Naive B cell (primary cell): ENCODE results near the gene ANTXR2. TPM values are rescaled to one million over a fixed set of nuclear protein-coding genes. Genes with fewer than 3 reads are reported as not detected.
A peak's percentile ranks its signal among the peaks of the same experiment; 100 is the strongest.

ENCODE experiments used
- ATAC-seq, 2 donors: fragments of 150-1000 bp; cut with Tn5 transposase; 2 replicates each; pipeline ENCODE4 v1.10.0; 2021; ENCODE audit warnings: low read depth in 2 of 2, mild to moderate bottlenecking in 2 of 2, moderate library complexity in 2 of 2
- DNase-seq: peaks from one replicate; pipeline ENCODE4 v3.0.0; 2022
- H3K27ac Mint-ChIP-seq, 6 donors: one replicate each; pipeline ENCODE4 v1.8.0; 2020 to 2022; ENCODE audit warnings: mild to moderate bottlenecking in 6 of 6, mixed read lengths in 6 of 6, moderate library complexity in 5 of 6, inconsistent platforms in 2 of 6
- H3K27me3 Mint-ChIP-seq, 3 donors: one replicate each; pipeline ENCODE4 v1.8.0; 2021 to 2022; ENCODE audit warnings: mixed read lengths in 3 of 3, mild to moderate bottlenecking in 1 of 3
- H3K36me3 Mint-ChIP-seq, 2 donors: one replicate each; pipeline ENCODE4 v1.8.0; 2020 to 2022; ENCODE audit warnings: mixed read lengths in 2 of 2, inconsistent platforms in 1 of 2, mild to moderate bottlenecking in 1 of 2
- H3K4me1 Mint-ChIP-seq, 3 donors: one replicate each; pipeline ENCODE4 v1.8.0; 2020 to 2022; ENCODE audit warnings: mixed read lengths in 3 of 3, inconsistent platforms in 1 of 3, mild to moderate bottlenecking in 1 of 3, moderate library complexity in 1 of 3
- H3K4me3 Mint-ChIP-seq, 8 donors: one replicate each; pipeline ENCODE4 v1.8.0; 2020 to 2022; ENCODE audit warnings: mild to moderate bottlenecking in 8 of 8, mixed read lengths in 8 of 8, moderate library complexity in 8 of 8, inconsistent platforms in 2 of 8
- H3K9me3 Mint-ChIP-seq, 7 donors: one replicate each; pipeline ENCODE4 v1.8.0; 2020 to 2022; ENCODE audit warnings: mixed read lengths in 7 of 7, mild to moderate bottlenecking in 5 of 7, inconsistent platforms in 2 of 7, moderate library complexity in 1 of 7
- polyA plus RNA-seq, 6 donors: library from polyadenylated mRNA; unstranded; fragments of 300-500 nt; fragmentation: Illumina TruSeq; gene quantifications; one replicate each; pipeline ENCODE4 v1.2.3, GENCODE V29; 2021; ENCODE audit warnings: low read depth in 6 of 6

ANTXR2 gene
- polyA plus RNA-seq, 6 donors from 2014 or later: 30.6 to 66.9 (median 51.0) TPM

- Mint-ChIP-seq H3K36me3 (peaks cover 36 to 46% of the 10 kb centered on the region in 2 donors), H3K9me3 (no peaks in the 10 kb centered on the region), H3K4me3 (no peak overlapping the region), H3K4me1 (peaks cover 2 to 13% (median 13%) of the 10 kb centered on the region in 3 donors), H3K27me3 (no peaks in the 10 kb centered on the region), H3K27ac (no peak overlapping the region)
- DNase-seq (no peak), ATAC-seq (no peak)
These were observed 23.1 kb downstream of the ANTXR2 start for GRCh38 chr4:80049813-80050534.

- no peak for DNase-seq
- Mint-ChIP-seq H3K4me3 (peak overlapping the region in 1 of 8 donors; percentile 42), H3K4me1 (peaks cover 2 to 13% (median 13%) of the 10 kb centered on the region in 3 donors), H3K36me3 (peaks cover 35 to 43% of the 10 kb centered on the region in 2 donors), H3K27me3 (no peaks in the 10 kb centered on the region), H3K27ac (peak overlapping the region in 1 of 6 donors; percentile 44), H3K9me3 (no peaks in the 10 kb centered on the region)
- ATAC-seq: no peak
These were observed 23.6 kb downstream of the ANTXR2 start for GRCh38 chr4:80049402-80049801.

GRCh38 chr4:80045786-80046185 lies 27.2 kb downstream of the ANTXR2 start:
- ATAC-seq: no peak
- no peak overlapping the region for H3K27ac Mint-ChIP-seq
- H3K36me3 Mint-ChIP-seq: peaks cover 17 to 39% of the 10 kb centered on the region in 2 donors
- H3K4me3 Mint-ChIP-seq: no peak overlapping the region
- H3K27me3 Mint-ChIP-seq: no peaks in the 10 kb centered on the region
- peaks cover 2 to 13% (median 8%) of the 10 kb centered on the region in 3 donors for H3K4me1 Mint-ChIP-seq
- no peaks in the 10 kb centered on the region for H3K9me3 Mint-ChIP-seq
- DNase-seq: no peak

- no peaks in the 10 kb centered on the region for H3K27me3 Mint-ChIP-seq
- H3K4me1 Mint-ChIP-seq: peaks cover 0 to 5% (median 0%) of the 10 kb centered on the region in 3 donors
- no peak overlapping the region for H3K4me3 Mint-ChIP-seq
- DNase-seq: no peak
- no peak for ATAC-seq
- H3K36me3 Mint-ChIP-seq: peaks cover 0 to 36% of the 10 kb centered on the region in 2 donors
- no peak overlapping the region for H3K27ac Mint-ChIP-seq
- no peaks in the 10 kb centered on the region for H3K9me3 Mint-ChIP-seq
These were observed 29.5 kb downstream of the ANTXR2 start for GRCh38 chr4:80043541-80043940.

GRCh38 chr4:80042821-80043220 lies 30.2 kb downstream of the ANTXR2 start:
- DNase-seq (no peak), ATAC-seq (no peak)
- H3K9me3 Mint-ChIP-seq: no peaks in the 10 kb centered on the region
- no peaks in the 10 kb centered on the region for H3K27me3 Mint-ChIP-seq
- peaks cover 0 to 36% of the 10 kb centered on the region in 2 donors for H3K36me3 Mint-ChIP-seq
- no peak overlapping the region for H3K27ac Mint-ChIP-seq
- peaks cover 0 to 5% (median under 1%) of the 10 kb centered on the region in 3 donors for H3K4me1 Mint-ChIP-seq
- H3K4me3 Mint-ChIP-seq: no peak overlapping the region

GRCh38 chr4:80037864-80038263 lies 35.2 kb downstream of the ANTXR2 start:
- Mint-ChIP-seq H3K4me1 (peaks cover 4 to 21% (median 15%) of the 10 kb centered on the region in 3 donors), H3K27me3 (no peaks in the 10 kb centered on the region), H3K27ac (peak overlapping the region in 1 of 6 donors; percentile 47), H3K36me3 (peaks cover 5 to 32% of the 10 kb centered on the region in 2 donors), H3K9me3 (no peaks in the 10 kb centered on the region), H3K4me3 (no peak overlapping the region)
- DNase-seq (no peak), ATAC-seq (no peak)

GRCh38 chr4:80036949-80037685 lies 35.9 kb downstream of the ANTXR2 start:
- Mint-ChIP-seq H3K4me3 (peak overlapping the region in 3 of 8 donors; percentile 14 to 18 (median 18)), H3K27me3 (no peaks in the 10 kb centered on the region), H3K4me1 (peaks cover 4 to 21% (median 15%) of the 10 kb centered on the region in 3 donors), H3K9me3 (no peaks in the 10 kb centered on the region), H3K36me3 (peaks cover 8 to 28% of the 10 kb centered on the region in 2 donors), H3K27ac (peak overlapping the region; percentile 32 to 92 (median 72))
- no peak for ATAC-seq
- DNase-seq: no peak

- no peaks in the 10 kb centered on the region for H3K9me3 Mint-ChIP-seq
- peaks cover 4 to 21% (median 15%) of the 10 kb centered on the region in 3 donors for H3K4me1 Mint-ChIP-seq
- H3K27me3 Mint-ChIP-seq: no peaks in the 10 kb centered on the region
- ATAC-seq: no peak
- H3K4me3 Mint-ChIP-seq: no peak overlapping the region
- DNase-seq: no peak
- peaks cover 8 to 21% of the 10 kb centered on the region in 2 donors for H3K36me3 Mint-ChIP-seq
- peak overlapping the region in 1 of 6 donors; percentile 82 for H3K27ac Mint-ChIP-seq
These were observed 36.7 kb downstream of the ANTXR2 start for GRCh38 chr4:80036306-80036705.

GRCh38 chr4:80035336-80035735 lies 37.7 kb downstream of the ANTXR2 start:
- Mint-ChIP-seq H3K4me3 (no peak overlapping the region), H3K9me3 (no peaks in the 10 kb centered on the region), H3K27me3 (no peaks in the 10 kb centered on the region), H3K27ac (peak overlapping the region in 1 of 6 donors; percentile 78), H3K4me1 (peaks cover 4 to 21% (median 15%) of the 10 kb centered on the region in 3 donors), H3K36me3 (peaks cover 8 to 21% of the 10 kb centered on the region in 2 donors)
- ATAC-seq (peak; percentile 71 to 72), DNase-seq (no peak)

GRCh38 chr4:80033581-80033980 lies 39.4 kb downstream of the ANTXR2 start:
- DNase-seq (no peak), ATAC-seq (peak in 1 of 2 donors; percentile 44)
- Mint-ChIP-seq H3K4me1 (peaks cover 4 to 21% (median 15%) of the 10 kb centered on the region in 3 donors), H3K4me3 (no peak overlapping the region), H3K27ac (no peak overlapping the region), H3K27me3 (no peaks in the 10 kb centered on the region), H3K36me3 (peaks cover 8 to 10% of the 10 kb centered on the region in 2 donors), H3K9me3 (no peaks in the 10 kb centered on the region)

GRCh38 chr4:80029364-80029763 lies 43.7 kb downstream of the ANTXR2 start:
- ATAC-seq: no peak
- H3K27me3 Mint-ChIP-seq: no peaks in the 10 kb centered on the region
- H3K4me1 Mint-ChIP-seq: no peaks in the 10 kb centered on the region
- H3K27ac Mint-ChIP-seq: no peak overlapping the region
- DNase-seq: no peak
- H3K4me3 Mint-ChIP-seq: no peak overlapping the region
- H3K36me3 Mint-ChIP-seq: peaks cover 10 to 14% of the 10 kb centered on the region in 2 donors
- H3K9me3 Mint-ChIP-seq: no peaks in the 10 kb centered on the region

- ATAC-seq (no peak), DNase-seq (no peak)
- Mint-ChIP-seq H3K36me3 (peaks cover 12 to 19% of the 10 kb centered on the region in 2 donors), H3K27ac (no peak overlapping the region), H3K27me3 (no peaks in the 10 kb centered on the region), H3K4me1 (no peaks in the 10 kb centered on the region), H3K9me3 (no peaks in the 10 kb centered on the region), H3K4me3 (no peak overlapping the region)
These were observed 45.4 kb downstream of the ANTXR2 start for GRCh38 chr4:80027611-80028010.

GRCh38 chr4:80026100-80026499 lies 46.9 kb downstream of the ANTXR2 start:
- Mint-ChIP-seq H3K9me3 (no peaks in the 10 kb centered on the region), H3K36me3 (peaks cover 11 to 18% of the 10 kb centered on the region in 2 donors), H3K27me3 (no peaks in the 10 kb centered on the region), H3K4me3 (no peak overlapping the region), H3K27ac (peak overlapping the region in 4 of 6 donors; percentile 7 to 64 (median 40)), H3K4me1 (no peaks in the 10 kb centered on the region)
- DNase-seq: no peak
- no peak for ATAC-seq

GRCh38 chr4:80024335-80024734 lies 48.7 kb downstream of the ANTXR2 start:
- ATAC-seq (no peak), DNase-seq (no peak)
- Mint-ChIP-seq H3K27me3 (no peaks in the 10 kb centered on the region), H3K36me3 (peaks cover 11 to 18% of the 10 kb centered on the region in 2 donors), H3K9me3 (no peaks in the 10 kb centered on the region), H3K27ac (peak overlapping the region in 3 of 6 donors; percentile 1 to 80 (median 54)), H3K4me3 (no peak overlapping the region), H3K4me1 (no peaks in the 10 kb centered on the region)
